ENCODE data around the gene ANO2.

The ANO2 gene

GRCh38 chr12:5654019-5654418 lies 291.0 kb downstream of the ANO2 start:
- no peak for ATAC-seq
- TF ChIP-seq PATZ1 (CRISPR knock-in tag; IDR thresholded peaks at IDR 0.05; ENCODE audit: borderline replicate concordance) (no peak), ZFP30 (CRISPR knock-in tag; IDR thresholded peaks at IDR 0.05) (no peak), CREB5 (CRISPR knock-in tag; IDR thresholded peaks at IDR 0.05; ENCODE audit: low read depth) (no peak), ZNF8 (CRISPR knock-in tag; IDR thresholded peaks at IDR 0.05) (no peak), CSRNP3 (CRISPR knock-in tag; IDR thresholded peaks at IDR 0.05) (no peak), TCF4 (CRISPR knock-in tag; IDR thresholded peaks at IDR 0.05; ENCODE audit: borderline replicate concordance) (no peak), ESRRG (CRISPR knock-in tag; IDR thresholded peaks at IDR 0.05) (no peak), GLIS3 (CRISPR knock-in tag; IDR thresholded peaks at IDR 0.05) (no peak), TSHZ2 (CRISPR knock-in tag; IDR thresholded peaks at IDR 0.05) (no peak), RARB (CRISPR knock-in tag; IDR thresholded peaks at IDR 0.05) (no peak), CSDC2 (CRISPR knock-in tag; IDR thresholded peaks at IDR 0.05) (no peak), ARNTL (CRISPR knock-in tag; IDR thresholded peaks at IDR 0.05; ENCODE audit: borderline replicate concordance, low read depth) (no peak), BACH2 (CRISPR knock-in tag; IDR thresholded peaks at IDR 0.05; ENCODE audit: borderline replicate concordance) (no peak), TOX (CRISPR knock-in tag; IDR thresholded peaks at IDR 0.05; ENCODE audit: borderline replicate concordance) (no peak)

- no peak for TF ChIP-seq ZNF8 (CRISPR knock-in tag; IDR thresholded peaks at IDR 0.05)
- no peak for TF ChIP-seq GLIS3 (CRISPR knock-in tag; IDR thresholded peaks at IDR 0.05)
- TF ChIP-seq POU6F1 (CRISPR knock-in tag; IDR thresholded peaks at IDR 0.05; ENCODE audit: borderline replicate concordance, low read depth): no peak
- no peak for TF ChIP-seq TCF4 (CRISPR knock-in tag; IDR thresholded peaks at IDR 0.05; ENCODE audit: borderline replicate concordance)
- TF ChIP-seq CSRNP3 (CRISPR knock-in tag; IDR thresholded peaks at IDR 0.05): no peak
- TF ChIP-seq ZNF565 (CRISPR knock-in tag; conservative IDR thresholded peaks at IDR 0.05; ENCODE audit: low read depth): no peak
- TF ChIP-seq CREB5 (CRISPR knock-in tag; IDR thresholded peaks at IDR 0.05; ENCODE audit: low read depth): no peak
- TF ChIP-seq BACH2 (CRISPR knock-in tag; IDR thresholded peaks at IDR 0.05; ENCODE audit: borderline replicate concordance): no peak
- no peak for TF ChIP-seq SNAI2 (CRISPR knock-in tag; IDR thresholded peaks at IDR 0.05)
- TF ChIP-seq RARB (CRISPR knock-in tag; IDR thresholded peaks at IDR 0.05): no peak
- no peak for TF ChIP-seq PPARA (CRISPR knock-in tag; IDR thresholded peaks at IDR 0.05; ENCODE audit: borderline replicate concordance)
- TF ChIP-seq PATZ1 (CRISPR knock-in tag; IDR thresholded peaks at IDR 0.05; ENCODE audit: borderline replicate concordance): no peak
- TF ChIP-seq ARNTL (CRISPR knock-in tag; IDR thresholded peaks at IDR 0.05; ENCODE audit: borderline replicate concordance, low read depth): no peak
- TF ChIP-seq ZNF70 (CRISPR knock-in tag; IDR thresholded peaks at IDR 0.05): no peak
- no peak for TF ChIP-seq ESRRG (CRISPR knock-in tag; IDR thresholded peaks at IDR 0.05)
- TF ChIP-seq TOX (CRISPR knock-in tag; IDR thresholded peaks at IDR 0.05; ENCODE audit: borderline replicate concordance): no peak
- TF ChIP-seq OSR1 (CRISPR knock-in tag; IDR thresholded peaks at IDR 0.05): no peak
- no peak for TF ChIP-seq ZFP3 (CRISPR knock-in tag; IDR thresholded peaks at IDR 0.05)
- no peak for TF ChIP-seq ISL1 (CRISPR knock-in tag; IDR thresholded peaks at IDR 0.05)
- TF ChIP-seq ZC3H10 (CRISPR knock-in tag; IDR thresholded peaks at IDR 0.05): no peak
- no peak for ATAC-seq
Observed at GRCh38 chr12:5650829-5651461, 294.1 kb downstream of the ANO2 start.

Data from SK-N-SH treated with all-trans-retinoic acid at 6 μM for 48 hours (cell line).